HepG2 (cell line): Measurements from ENCODE around the gene LIME1. TPM values are rescaled to one million over a fixed set of nuclear protein-coding genes. Genes with fewer than 3 reads are reported as not detected.

Experiments used
- ARNT ChIP-seq: fragments of 450-650 bp; IDR thresholded peaks from 2 replicates; pipeline ENCODE4 v1.6.1; 2017
- ATF1 ChIP-seq: IDR thresholded peaks from 2 replicates; pipeline ENCODE4 v1.6.1; 2016; ENCODE audit warnings: mild to moderate bottlenecking, control low read depth
- ATF7 ChIP-seq, 2 experiments: fragments of 450-650 bp in 1 of 2; sonication (generic) in 1 of 2; formaldehyde crosslinking in 1 of 2; IDR thresholded peaks; 2 replicates each; pipeline versions ENCODE4 v1.4.0 to v1.6.1; 2016 to 2020; ENCODE audit warnings: antibody characterized with exemption in 1 of 2, mild to moderate bottlenecking in 1 of 2, missing genetic modification reagents in 1 of 2
- HNRNPUL1 ChIP-seq: fragments of 200-400 bp; formaldehyde crosslinking; IDR thresholded peaks from 2 replicates; pipeline ENCODE4 v1.6.1; 2017; ENCODE audit warnings: low read depth, mild to moderate bottlenecking, low read length, moderate library complexity
- HOXA5 ChIP-seq: sonication (generic); formaldehyde crosslinking; IDR thresholded peaks from 2 replicates; pipeline ENCODE4 v1.4.0; 2020; ENCODE audit warnings: missing genetic modification reagents
- HOXA9 ChIP-seq: sonication (generic); formaldehyde crosslinking; IDR thresholded peaks from 2 replicates; pipeline ENCODE4 v1.8.1; 2022; ENCODE audit warnings: missing genetic modification reagents, mild to moderate bottlenecking, moderate library complexity, borderline replicate concordance
- KLF13 ChIP-seq: sonication (generic); formaldehyde crosslinking; IDR thresholded peaks from 2 replicates; pipeline ENCODE4 v1.4.0; 2020; ENCODE audit warnings: mild to moderate bottlenecking, missing genetic modification reagents
- MAX ChIP-seq: IDR thresholded peaks from 2 replicates; pipeline ENCODE4 v1.6.1; 2012; ENCODE audit warnings: inconsistent platforms
- MLLT10 ChIP-seq: sonication (generic); formaldehyde crosslinking; IDR thresholded peaks from 2 replicates; pipeline ENCODE4 v1.4.0; 2020; ENCODE audit warnings: missing genetic modification reagents
- NFKB2 ChIP-seq: sonication (generic); formaldehyde crosslinking; IDR thresholded peaks from 2 replicates; pipeline ENCODE4 v1.4.0; 2020; ENCODE audit warnings: missing genetic modification reagents, borderline replicate concordance
- SP140L ChIP-seq: sonication (generic); formaldehyde crosslinking; IDR thresholded peaks from 2 replicates; pipeline ENCODE4 v1.4.0; 2020; ENCODE audit warnings: missing genetic modification reagents, borderline replicate concordance
- TFE3 ChIP-seq: IDR thresholded peaks from 2 replicates; pipeline ENCODE4 v1.6.1; 2016
- ZFP37 ChIP-seq: sonication (generic); formaldehyde crosslinking; IDR thresholded peaks from 2 replicates; pipeline ENCODE4 v1.4.0; 2020; ENCODE audit warnings: missing genetic modification reagents, borderline replicate concordance
- ZIK1 ChIP-seq: sonication (generic); formaldehyde crosslinking; IDR thresholded peaks from 2 replicates; pipeline ENCODE4 v1.5.0; 2020; ENCODE audit warnings: mild to moderate bottlenecking, low read depth, missing genetic modification reagents, borderline replicate concordance
- ZNF124 ChIP-seq: sonication (generic); formaldehyde crosslinking; IDR thresholded peaks from 2 replicates; pipeline ENCODE4 v1.4.0; 2020; ENCODE audit warnings: missing genetic modification reagents
- ZNF33A ChIP-seq: sonication (generic); formaldehyde crosslinking; IDR thresholded peaks from 2 replicates; pipeline ENCODE4 v1.5.1; 2020; ENCODE audit warnings: missing genetic modification reagents, mild to moderate bottlenecking, moderate library complexity, borderline replicate concordance
- ZNF574 ChIP-seq: sonication (generic); formaldehyde crosslinking; IDR thresholded peaks from 2 replicates; pipeline ENCODE4 v1.4.0; 2020; ENCODE audit warnings: missing genetic modification reagents
- ZNF598 ChIP-seq: sonication (generic); formaldehyde crosslinking; IDR thresholded peaks from 2 replicates; pipeline ENCODE4 v1.5.1; 2020; ENCODE audit warnings: mild to moderate bottlenecking, missing genetic modification reagents, borderline replicate concordance
- ZNF766 ChIP-seq: sonication (generic); formaldehyde crosslinking; IDR thresholded peaks from 2 replicates; pipeline ENCODE4 v1.5.0; 2020; ENCODE audit warnings: missing genetic modification reagents, borderline replicate concordance
- polyA plus RNA-seq, 8 experiments: library from polyadenylated mRNA; depleted of rRNA in 3 of 8; stranded (reverse) in 7 of 8; unstranded in 1 of 8; fragments of >200 nt; fragmentation: Illumina TruSeq in 4 of 8; extraction: Trizol in 4 of 8; gene quantifications; 2 replicates each; pipeline versions ENCODE4 v1.2.1 to v1.2.3, GENCODE V29; 2011 to 2016; ENCODE audit warnings: low read depth in 4 of 8, missing spikeins in 1 of 8, mixed read lengths in 1 of 8; ENCODE audit not compliant: insufficient read depth in 1 of 8
- total RNA-seq, 5 experiments: library from RNA; depleted of rRNA; stranded (reverse); fragments of >200 nt; fragmentation: Illumina TruSeq; extraction: Trizol; gene quantifications; 2 replicates each; pipeline ENCODE4 v1.2.3, GENCODE V29; 2016; ENCODE audit warnings: low read depth in 1 of 5
- TF ChIP-seq, protein P1 (sequence below): sonication (generic); formaldehyde crosslinking; IDR thresholded peaks from 2 replicates; pipeline ENCODE4 v1.4.0; 2020; ENCODE audit warnings: missing genetic modification reagents
- TF ChIP-seq, protein P2 (sequence below): IDR thresholded peaks from 2 replicates; pipeline ENCODE4 v1.6.1; 2018; ENCODE audit warnings: missing genetic modification reagents
- TF ChIP-seq, protein P3 (sequence below): sonication (generic); formaldehyde crosslinking; IDR thresholded peaks from 2 replicates; pipeline ENCODE4 v1.8.0; 2022; ENCODE audit warnings: mild to moderate bottlenecking, missing genetic modification reagents, borderline replicate concordance

The LIME1 gene
- total and polyA plus RNA-seq, 2 of the 13 experiments (the other 11 are each of a cell fraction or from before 2014, with no cell fraction given), result 13.0 to 61.5 TPM

- no peak for TF ChIP-seq ZNF766 (CRISPR knock-in tag)
- no peak for TF ChIP-seq ZNF124 (CRISPR knock-in tag)
- no peak for TF ChIP-seq ZIK1 (CRISPR knock-in tag)
- TF ChIP-seq, protein P1, sequence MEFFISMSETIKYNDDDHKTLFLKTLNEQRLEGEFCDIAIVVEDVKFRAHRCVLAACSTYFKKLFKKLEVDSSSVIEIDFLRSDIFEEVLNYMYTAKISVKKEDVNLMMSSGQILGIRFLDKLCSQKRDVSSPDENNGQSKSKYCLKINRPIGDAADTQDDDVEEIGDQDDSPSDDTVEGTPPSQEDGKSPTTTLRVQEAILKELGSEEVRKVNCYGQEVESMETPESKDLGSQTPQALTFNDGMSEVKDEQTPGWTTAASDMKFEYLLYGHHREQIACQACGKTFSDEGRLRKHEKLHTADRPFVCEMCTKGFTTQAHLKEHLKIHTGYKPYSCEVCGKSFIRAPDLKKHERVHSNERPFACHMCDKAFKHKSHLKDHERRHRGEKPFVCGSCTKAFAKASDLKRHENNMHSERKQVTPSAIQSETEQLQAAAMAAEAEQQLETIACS (CRISPR knock-in tag), result no peak
- TF ChIP-seq SP140L (CRISPR knock-in tag), result no peak
- TF ChIP-seq, protein P2, sequence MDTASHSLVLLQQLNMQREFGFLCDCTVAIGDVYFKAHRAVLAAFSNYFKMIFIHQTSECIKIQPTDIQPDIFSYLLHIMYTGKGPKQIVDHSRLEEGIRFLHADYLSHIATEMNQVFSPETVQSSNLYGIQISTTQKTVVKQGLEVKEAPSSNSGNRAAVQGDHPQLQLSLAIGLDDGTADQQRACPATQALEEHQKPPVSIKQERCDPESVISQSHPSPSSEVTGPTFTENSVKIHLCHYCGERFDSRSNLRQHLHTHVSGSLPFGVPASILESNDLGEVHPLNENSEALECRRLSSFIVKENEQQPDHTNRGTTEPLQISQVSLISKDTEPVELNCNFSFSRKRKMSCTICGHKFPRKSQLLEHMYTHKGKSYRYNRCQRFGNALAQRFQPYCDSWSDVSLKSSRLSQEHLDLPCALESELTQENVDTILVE, result no peak
- no peak for TF ChIP-seq TFE3
- no peak for TF ChIP-seq HOXA9 (CRISPR knock-in tag)
- TF ChIP-seq ZNF574 (CRISPR knock-in tag), result peak; percentile 33; the same call in 1 of the 2 replicates
- TF ChIP-seq, protein P3, sequence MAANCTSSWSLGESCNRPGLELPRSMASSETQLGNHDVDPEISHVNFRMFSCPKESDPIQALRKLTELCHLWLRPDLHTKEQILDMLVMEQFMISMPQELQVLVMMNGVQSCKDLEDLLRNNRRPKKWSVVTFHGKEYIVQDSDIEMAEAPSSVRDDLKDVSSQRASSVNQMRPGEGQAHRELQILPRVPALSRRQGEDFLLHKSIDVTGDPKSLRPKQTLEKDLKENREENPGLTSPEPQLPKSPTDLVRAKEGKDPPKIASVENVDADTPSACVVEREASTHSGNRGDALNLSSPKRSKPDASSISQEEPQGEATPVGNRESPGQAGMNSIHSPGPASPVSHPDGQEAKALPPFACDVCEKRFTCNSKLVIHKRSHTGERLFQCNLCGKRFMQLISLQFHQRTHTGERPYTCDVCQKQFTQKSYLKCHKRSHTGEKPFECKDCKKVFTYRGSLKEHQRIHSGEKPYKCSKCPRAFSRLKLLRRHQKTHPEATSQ (CRISPR knock-in tag), result no peak
- peak; percentile 64; the same call in 1 of the 2 replicates for TF ChIP-seq ATF7 (IDR thresholded peaks at IDR 0.05)
- no peak for TF ChIP-seq ATF7 (CRISPR knock-in tag; IDR thresholded peaks at IDR 0.05)
- no peak for TF ChIP-seq KLF13 (CRISPR knock-in tag)
- TF ChIP-seq HNRNPUL1, result no peak
- 0 out of 2 replicates have a peak, but pooled peaks have one; percentile 36 for TF ChIP-seq NFKB2 (CRISPR knock-in tag)
- TF ChIP-seq ATF1, result no peak
- no peak for TF ChIP-seq ZNF33A (CRISPR knock-in tag)
- no peak for TF ChIP-seq ZNF598 (CRISPR knock-in tag)
- no peak for TF ChIP-seq HOXA5 (CRISPR knock-in tag)
- TF ChIP-seq MLLT10 (CRISPR knock-in tag), result no peak
- no peak for TF ChIP-seq ARNT
- TF ChIP-seq MAX, result 0 out of 2 replicates have a peak, but pooled peaks have one; percentile 32
- no peak for TF ChIP-seq ZFP37 (CRISPR knock-in tag)
Measured at GRCh38 chr20:63772781-63773518, 36.5 kb downstream of the LIME1 start (continued).
